ENCODE data around the gene PANX2.

Gene PANX2

GRCh38 chr22:50173983-50174355 is 3.4 kb downstream of the PANX2 start:
- peaks cover 41% of the 10 kb centered on the region for H3K27me3 Mint-ChIP-seq (ENCODE audit: low read depth)
- H3K27ac Mint-ChIP-seq, result no peak overlapping the region
- H3K4me3 Mint-ChIP-seq, result peak overlapping the region in 1 of 3 experiments; percentile 12
- H3K9me3 Mint-ChIP-seq, result no peaks in the 10 kb centered on the region
- TF ChIP-seq CTCF (IDR thresholded peaks at IDR 0.05; ENCODE audit: unreplicated experiment in 3 of 3), result no peak
- no peaks in the 10 kb centered on the region for H3K36me3 Mint-ChIP-seq (ENCODE audit: low read depth)
- no peaks in the 10 kb centered on the region for H3K4me1 Mint-ChIP-seq

- no peak for TF ChIP-seq CTCF (IDR thresholded peaks at IDR 0.05; ENCODE audit: unreplicated experiment in 3 of 3)
- Mint-ChIP-seq H3K4me3 (no peak overlapping the region), H3K27me3 (ENCODE audit: low read depth) (peaks cover 36% of the 10 kb centered on the region), H3K36me3 (ENCODE audit: low read depth) (no peaks in the 10 kb centered on the region), H3K4me1 (no peaks in the 10 kb centered on the region), H3K27ac (no peak overlapping the region), H3K9me3 (no peaks in the 10 kb centered on the region)
Observed at GRCh38 chr22:50174382-50175190, 4.1 kb downstream of the PANX2 start.

- peaks cover 36% of the 10 kb centered on the region for H3K27me3 Mint-ChIP-seq (ENCODE audit: low read depth)
- H3K4me3 Mint-ChIP-seq, result peak overlapping the region in 1 of 3 experiments; percentile 39
- H3K4me1 Mint-ChIP-seq, result no peaks in the 10 kb centered on the region
- H3K27ac Mint-ChIP-seq, result no peak overlapping the region
- H3K9me3 Mint-ChIP-seq, result no peaks in the 10 kb centered on the region
- H3K36me3 Mint-ChIP-seq (ENCODE audit: low read depth), result no peaks in the 10 kb centered on the region
- no peak for TF ChIP-seq CTCF (IDR thresholded peaks at IDR 0.05; ENCODE audit: unreplicated experiment in 3 of 3)
Observed at GRCh38 chr22:50175191-50175461, 4.6 kb downstream of the PANX2 start.

GRCh38 chr22:50175921-50176849 is 5.7 kb downstream of the PANX2 start:
- Mint-ChIP-seq H3K9me3 (no peaks in the 10 kb centered on the region), H3K27me3 (ENCODE audit: low read depth) (peaks cover 30% of the 10 kb centered on the region), H3K27ac (no peak overlapping the region), H3K36me3 (ENCODE audit: low read depth) (no peaks in the 10 kb centered on the region), H3K4me1 (no peaks in the 10 kb centered on the region), H3K4me3 (no peak overlapping the region)
- TF ChIP-seq CTCF (IDR thresholded peaks at IDR 0.05; ENCODE audit: unreplicated experiment in 3 of 3), result no peak

- no peak overlapping the region for H3K27ac Mint-ChIP-seq
- TF ChIP-seq CTCF (IDR thresholded peaks at IDR 0.05; ENCODE audit: unreplicated experiment in 3 of 3), result no peak
- H3K27me3 Mint-ChIP-seq (ENCODE audit: low read depth), result peaks cover 23% of the 10 kb centered on the region
- no peaks in the 10 kb centered on the region for H3K9me3 Mint-ChIP-seq
- H3K4me1 Mint-ChIP-seq, result no peaks in the 10 kb centered on the region
- H3K4me3 Mint-ChIP-seq, result no peak overlapping the region
- H3K36me3 Mint-ChIP-seq (ENCODE audit: low read depth), result no peaks in the 10 kb centered on the region
Observed at GRCh38 chr22:50176850-50177536, 6.5 kb downstream of the PANX2 start.
